A549 (cell line): ENCODE measurements around the gene NOS3.

ENCODE experiments used
- HDAC2 ChIP-seq: fragments of 200-600 bp; sonication (generic); IDR thresholded peaks from 2 replicates; pipeline ENCODE4 v1.6.1; 2016
- TF ChIP-seq, protein P1 (sequence below): fragments of >200 bp; sonication (Bioruptor Twin); formaldehyde crosslinking; IDR thresholded peaks from 3 replicates; pipeline ENCODE4 v1.5.1; 2016

- TF ChIP-seq, protein P1, sequence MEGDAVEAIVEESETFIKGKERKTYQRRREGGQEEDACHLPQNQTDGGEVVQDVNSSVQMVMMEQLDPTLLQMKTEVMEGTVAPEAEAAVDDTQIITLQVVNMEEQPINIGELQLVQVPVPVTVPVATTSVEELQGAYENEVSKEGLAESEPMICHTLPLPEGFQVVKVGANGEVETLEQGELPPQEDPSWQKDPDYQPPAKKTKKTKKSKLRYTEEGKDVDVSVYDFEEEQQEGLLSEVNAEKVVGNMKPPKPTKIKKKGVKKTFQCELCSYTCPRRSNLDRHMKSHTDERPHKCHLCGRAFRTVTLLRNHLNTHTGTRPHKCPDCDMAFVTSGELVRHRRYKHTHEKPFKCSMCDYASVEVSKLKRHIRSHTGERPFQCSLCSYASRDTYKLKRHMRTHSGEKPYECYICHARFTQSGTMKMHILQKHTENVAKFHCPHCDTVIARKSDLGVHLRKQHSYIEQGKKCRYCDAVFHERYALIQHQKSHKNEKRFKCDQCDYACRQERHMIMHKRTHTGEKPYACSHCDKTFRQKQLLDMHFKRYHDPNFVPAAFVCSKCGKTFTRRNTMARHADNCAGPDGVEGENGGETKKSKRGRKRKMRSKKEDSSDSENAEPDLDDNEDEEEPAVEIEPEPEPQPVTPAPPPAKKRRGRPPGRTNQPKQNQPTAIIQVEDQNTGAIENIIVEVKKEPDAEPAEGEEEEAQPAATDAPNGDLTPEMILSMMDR, result no peak
- no peak for TF ChIP-seq HDAC2
Observed at GRCh38 chr7:150992051-150992640, 1.3 kb downstream of the NOS3 start.
